HepG2 (cell line): ENCODE results near the gene TSC1. TPM values are rescaled to one million over a fixed set of nuclear protein-coding genes. Genes with fewer than 3 reads are reported as not detected.

Source experiments
- CREB3 ChIP-seq: sonication (generic); formaldehyde crosslinking; IDR thresholded peaks from 2 replicates; pipeline ENCODE4 v1.5.0; 2020; ENCODE audit warnings: missing genetic modification reagents
- EHMT2 ChIP-seq: fragments of 200-600 bp; sonication (generic); IDR thresholded peaks from 2 replicates; pipeline ENCODE4 v1.7.0; 2017; ENCODE audit warnings: antibody characterized with exemption, low read depth, low read length, borderline replicate concordance
- HIVEP1 ChIP-seq: sonication (generic); formaldehyde crosslinking; IDR thresholded peaks from 2 replicates; pipeline ENCODE4 v1.4.0; 2020; ENCODE audit warnings: mild to moderate bottlenecking, missing genetic modification reagents
- HOMEZ ChIP-seq: IDR thresholded peaks from 2 replicates; pipeline ENCODE4 v1.6.1; 2016; ENCODE audit warnings: low read depth
- IKZF5 ChIP-seq: IDR thresholded peaks from 2 replicates; pipeline ENCODE4 v1.6.1; 2018; ENCODE audit warnings: missing genetic modification reagents, mild to moderate bottlenecking, missing compliant biosample characterization
- KLF16 ChIP-seq, 2 experiments: sonication (generic) in 1 of 2; formaldehyde crosslinking in 1 of 2; IDR thresholded peaks; 2 replicates each; pipeline versions ENCODE4 v1.6.1 to v1.8.0; 2016 to 2023; ENCODE audit warnings: missing genetic modification reagents in 2 of 2, missing compliant biosample characterization in 1 of 2
- NR1H2 ChIP-seq: sonication (generic); formaldehyde crosslinking; IDR thresholded peaks from 2 replicates; pipeline ENCODE4 v1.8.1; 2022; ENCODE audit warnings: low read depth, missing genetic modification reagents, borderline replicate concordance
- RAD21 ChIP-seq: fragments of 450-650 bp; formaldehyde crosslinking; IDR thresholded peaks from 2 replicates; pipeline ENCODE4 v1.5.0; 2020; ENCODE audit warnings: mild to moderate bottlenecking
- REST ChIP-seq, 2 experiments: IDR thresholded peaks; 2 replicates each; pipeline ENCODE4 v1.6.1; 2011 to 2012; ENCODE audit warnings: low read length in 2 of 2, borderline replicate concordance in 1 of 2, low read depth in 1 of 2, mild to moderate bottlenecking in 1 of 2, moderate library complexity in 1 of 2
- ZHX2 ChIP-seq, 2 experiments: sonication (generic) in 1 of 2; formaldehyde crosslinking in 1 of 2; IDR thresholded peaks; 2 replicates each; pipeline versions ENCODE4 v1.6.1 to v1.9.0; 2014 to 2022; ENCODE audit warnings: antibody characterized with exemption in 1 of 2, borderline replicate concordance in 1 of 2, inconsistent platforms in 1 of 2, low read depth in 1 of 2, missing genetic modification reagents in 1 of 2
- ZNF747 ChIP-seq: sonication (generic); formaldehyde crosslinking; IDR thresholded peaks from 2 replicates; pipeline ENCODE4 v1.8.1; 2023; ENCODE audit warnings: missing genetic modification reagents, mild to moderate bottlenecking, borderline replicate concordance
- ZNF879 ChIP-seq: sonication (generic); formaldehyde crosslinking; IDR thresholded peaks from 2 replicates; pipeline ENCODE4 v1.8.1; 2023; ENCODE audit warnings: missing genetic modification reagents
- polyA plus RNA-seq, 8 experiments: library from polyadenylated mRNA; depleted of rRNA in 3 of 8; stranded (reverse) in 7 of 8; unstranded in 1 of 8; fragments of >200 nt; fragmentation: Illumina TruSeq in 4 of 8; extraction: Trizol in 4 of 8; gene quantifications; 2 replicates each; pipeline versions ENCODE4 v1.2.1 to v1.2.3, GENCODE V29; 2011 to 2016; ENCODE audit warnings: low read depth in 4 of 8, missing spikeins in 1 of 8, mixed read lengths in 1 of 8; ENCODE audit not compliant: insufficient read depth in 1 of 8
- total RNA-seq, 5 experiments: library from RNA; depleted of rRNA; stranded (reverse); fragments of >200 nt; fragmentation: Illumina TruSeq; extraction: Trizol; gene quantifications; 2 replicates each; pipeline ENCODE4 v1.2.3, GENCODE V29; 2016; ENCODE audit warnings: low read depth in 1 of 5

Gene TSC1
- total and polyA plus RNA-seq, 2 of the 13 experiments (the other 11 are each of a cell fraction or from before 2014, with no cell fraction given): 31.6 to 66.1 TPM

- peak in 1 of 2 experiments; percentile 76; a peak in 1 of 4 replicates for TF ChIP-seq REST (IDR thresholded peaks at IDR 0.05; ENCODE audit: borderline replicate concordance in 1 of 2, low read depth in 1 of 2, low read length in 2 of 2)
- no peak for TF ChIP-seq CREB3 (CRISPR knock-in tag)
- peak; percentile 75 to 98; a peak in 3 of 4 replicates for TF ChIP-seq KLF16 (CRISPR knock-in tag; IDR thresholded peaks at IDR 0.05)
- no peak for TF ChIP-seq NR1H2
- TF ChIP-seq HOMEZ (CRISPR knock-in tag): 0 out of 2 replicates have a peak, but pooled peaks have one; percentile 21
- no peak for TF ChIP-seq RAD21 (CRISPR knock-in tag)
- no peak; the same call in 1 of the 2 replicates for TF ChIP-seq HIVEP1 (CRISPR knock-in tag)
- peak; percentile 73; the same call in 1 of the 2 replicates for TF ChIP-seq ZNF747 (CRISPR knock-in tag)
- no peak for TF ChIP-seq EHMT2
- peak; percentile 88 for TF ChIP-seq ZHX2 (IDR thresholded peaks at IDR 0.05; ENCODE audit: low read depth)
- no peak for TF ChIP-seq ZHX2 (CRISPR knock-in tag; IDR thresholded peaks at IDR 0.05; ENCODE audit: borderline replicate concordance)
- TF ChIP-seq ZNF879 (CRISPR knock-in tag): 0 out of 2 replicates have a peak, but pooled peaks have one; percentile 51
- TF ChIP-seq IKZF5: peak; percentile 73; the same call in 1 of the 2 replicates
These were observed at the start of gene TSC1 (continued) for GRCh38 chr9:132944294-132945185.
